ENCODE results near the gene AHNAK.

Gene AHNAK

GRCh38 chr11:62383822-62384221, 162.8 kb downstream of the AHNAK start:
- TF ChIP-seq CTCF (IDR thresholded peaks at IDR 0.05; ENCODE audit: low read length) (no peak), EZH2 (IDR thresholded peaks at IDR 0.05; ENCODE audit: borderline replicate concordance, low read length) (no peak)

More at GRCh38 chr11:62383822-62384221, 162.8 kb downstream of the AHNAK start:
- no peaks in the 10 kb centered on the region for H3K4me1 ChIP-seq (ENCODE audit: insufficient read depth, low read length, severe bottlenecking)
- no peaks in the 10 kb centered on the region for H4K20me1 ChIP-seq (ENCODE audit: insufficient read depth, low read length)
- H3K27me3 ChIP-seq (ENCODE audit: insufficient read depth, low read length) = no peaks in the 10 kb centered on the region
- H3K79me2 ChIP-seq (ENCODE audit: insufficient read depth, low read length) = no peaks in the 10 kb centered on the region
- no peak overlapping the region for H3K4me2 ChIP-seq (ENCODE audit: low read length)
- H3K27ac ChIP-seq (ENCODE audit: low read depth, low read length, poor library complexity, severe bottlenecking) = no peak overlapping the region
- no peaks in the 10 kb centered on the region for H3K9me2 ChIP-seq (ENCODE audit: low read depth, low read length)
- H3K36me3 ChIP-seq (ENCODE audit: insufficient read depth, low read length) = no peaks in the 10 kb centered on the region
- no peaks in the 10 kb centered on the region for H3K9me3 ChIP-seq (ENCODE audit: low read length)
- no peak overlapping the region for H2AFZ ChIP-seq (ENCODE audit: low read length)
- no peaks in the 10 kb centered on the region for H3F3A ChIP-seq (ENCODE audit: insufficient read depth, low read length)
- H3K4me3 ChIP-seq (ENCODE audit: low read depth, low read length, poor library complexity, severe bottlenecking) = no peak overlapping the region
- H3K9ac ChIP-seq (ENCODE audit: low read length) = no peak overlapping the region
